Lower lobe of right lung (tissue), 2 donors: Measurements from ENCODE around the gene C3orf38. TPM values are rescaled to one million over a fixed set of nuclear protein-coding genes. Genes with fewer than 3 reads are reported as not detected.
"Not testable (repeated sequence)": the region's sequence is repeated elsewhere in the genome, so short reads cannot be mapped to it uniquely, and the experiment has no call there.

Experiments
- ATAC-seq, 2 donors: fragments of 200-7000 bp; cut with Tn5 transposase; one replicate each; pipeline ENCODE4 v1.9.1; 2020 to 2022; ENCODE audit warnings: mild to moderate bottlenecking in 2 of 2, moderate library complexity in 2 of 2
- DNase-seq: peaks from one replicate; pipeline ENCODE4 v3.0.0-alpha.2; 2020
- H3K27ac ChIP-seq: fragments of 200-600 bp; one replicate; pipeline ENCODE4 v1.8.0; 2022
- H3K27me3 ChIP-seq: fragments of 200-600 bp; one replicate; pipeline ENCODE4 v1.8.0; 2022; ENCODE audit warnings: low read depth
- H3K36me3 ChIP-seq: fragments of 200-600 bp; one replicate; pipeline ENCODE4 v1.8.0; 2022; ENCODE audit warnings: mild to moderate bottlenecking
- H3K4me1 ChIP-seq: fragments of 200-600 bp; one replicate; pipeline ENCODE4 v1.8.0; 2022
- H3K4me3 ChIP-seq: fragments of 200-600 bp; one replicate; pipeline ENCODE4 v1.8.0; 2022; ENCODE audit warnings: mild to moderate bottlenecking
- H3K9me3 ChIP-seq: fragments of 200-600 bp; one replicate; pipeline ENCODE4 v1.8.0; 2022
- CTCF ChIP-seq: fragments of 200-600 bp; IDR thresholded peaks from one replicate; pipeline ENCODE4 v1.8.0; 2022; ENCODE audit warnings: antibody characterized with exemption, mild to moderate bottlenecking
- intact Hi-C: fragments of 100-400 bp; cut with DNase I; formaldehyde crosslinking; loops from one replicate; pipeline ENCODE4 v1.11.0; 2022
- total RNA-seq: library from RNA; stranded (reverse); fragmentation: NEBNext Ultra II Directional; extraction: Animal tissue kit (Norgen Biotek cat#: 25700); gene quantifications from one replicate; pipeline ENCODE4 v1.2.1, GENCODE V29; 2021
- donor health status: DM: no; HTN: yes; CAD: no; lungs with severe emphysema.

The C3orf38 gene
- total RNA-seq, 1 donor from 2014 or later = 25.0 TPM

- H3K36me3 ChIP-seq = peaks cover 13% of the 10 kb centered on the region
- no peak for TF ChIP-seq CTCF
- no peak overlapping the region for H3K27ac ChIP-seq
- H3K4me1 ChIP-seq = no peaks in the 10 kb centered on the region
- no peaks in the 10 kb centered on the region for H3K27me3 ChIP-seq
- DNase-seq = no peak
- H3K9me3 ChIP-seq = no peaks in the 10 kb centered on the region
- H3K4me3 ChIP-seq = no peak overlapping the region
- ATAC-seq = no peak
- intact Hi-C loops = no loop called here
Measured at GRCh38 chr3:88166419-88166971, 16.7 kb downstream of the C3orf38 start.

GRCh38 chr3:88167173-88167572, 17.4 kb downstream of the C3orf38 start:
- H3K9me3 ChIP-seq = no peaks in the 10 kb centered on the region
- ATAC-seq (no peak), DNase-seq (no peak)
- H3K36me3 ChIP-seq = peaks cover 9% of the 10 kb centered on the region
- no peak overlapping the region for H3K27ac ChIP-seq
- H3K27me3 ChIP-seq = no peaks in the 10 kb centered on the region
- no peak for TF ChIP-seq CTCF
- intact Hi-C loops = no loop called here
- H3K4me3 ChIP-seq = no peak overlapping the region
- H3K4me1 ChIP-seq = no peaks in the 10 kb centered on the region

GRCh38 chr3:88167704-88168103, 17.9 kb downstream of the C3orf38 start:
- ATAC-seq (no peak), DNase-seq (no peak)
- Histone ChIP-seq H3K4me3 (no peak overlapping the region), H3K4me1 (no peaks in the 10 kb centered on the region), H3K27ac (no peak overlapping the region), H3K36me3 (peaks cover 9% of the 10 kb centered on the region), H3K9me3 (no peaks in the 10 kb centered on the region), H3K27me3 (no peaks in the 10 kb centered on the region)
- intact Hi-C loops = no loop called here
- TF ChIP-seq CTCF = no peak

GRCh38 chr3:88168171-88168570, 18.4 kb downstream of the C3orf38 start:
- no peak overlapping the region for H3K4me3 ChIP-seq
- peaks cover 9% of the 10 kb centered on the region for H3K36me3 ChIP-seq
- no peak overlapping the region for H3K27ac ChIP-seq
- H3K9me3 ChIP-seq = no peaks in the 10 kb centered on the region
- intact Hi-C loops = no loop called here
- no peak for TF ChIP-seq CTCF
- H3K4me1 ChIP-seq = no peaks in the 10 kb centered on the region
- H3K27me3 ChIP-seq = no peaks in the 10 kb centered on the region
- DNase-seq (no peak), ATAC-seq (no peak)

GRCh38 chr3:88180398-88180999, 30.7 kb downstream of the C3orf38 start:
- ATAC-seq (no peak), DNase-seq (no peak)
- Histone ChIP-seq H3K4me3 (no peak overlapping the region), H3K27ac (no peak overlapping the region), H3K9me3 (no peaks in the 10 kb centered on the region), H3K27me3 (no peaks in the 10 kb centered on the region), H3K4me1 (no peaks in the 10 kb centered on the region), H3K36me3 (no peaks in the 10 kb centered on the region)
- intact Hi-C loops = no loop called here
- peak; percentile 27 for TF ChIP-seq CTCF

- H3K4me3 ChIP-seq, H3K4me1 ChIP-seq, H3K9me3 ChIP-seq, H3K27me3 ChIP-seq, H3K27ac ChIP-seq, ATAC-seq, DNase-seq, H3K36me3 ChIP-seq, intact Hi-C loops: not testable (repeated sequence)
Measured at GRCh38 chr3:88182165-88182918, 32.6 kb downstream of the C3orf38 start.
